CD4-positive, alpha-beta T cell treated with Interleukin-1 beta for 1 hour (primary cell): ENCODE data around the gene STON1.
"Not testable (repeated sequence)": the region's sequence is repeated elsewhere in the genome, so short reads cannot be mapped to it uniquely, and the experiment has no call there.

Experiments used
- DNase-seq, 2 donors: peaks; one replicate each; pipeline ENCODE4 v3.0.0-alpha.2; 2020 to 2022

STON1 gene, protein sequence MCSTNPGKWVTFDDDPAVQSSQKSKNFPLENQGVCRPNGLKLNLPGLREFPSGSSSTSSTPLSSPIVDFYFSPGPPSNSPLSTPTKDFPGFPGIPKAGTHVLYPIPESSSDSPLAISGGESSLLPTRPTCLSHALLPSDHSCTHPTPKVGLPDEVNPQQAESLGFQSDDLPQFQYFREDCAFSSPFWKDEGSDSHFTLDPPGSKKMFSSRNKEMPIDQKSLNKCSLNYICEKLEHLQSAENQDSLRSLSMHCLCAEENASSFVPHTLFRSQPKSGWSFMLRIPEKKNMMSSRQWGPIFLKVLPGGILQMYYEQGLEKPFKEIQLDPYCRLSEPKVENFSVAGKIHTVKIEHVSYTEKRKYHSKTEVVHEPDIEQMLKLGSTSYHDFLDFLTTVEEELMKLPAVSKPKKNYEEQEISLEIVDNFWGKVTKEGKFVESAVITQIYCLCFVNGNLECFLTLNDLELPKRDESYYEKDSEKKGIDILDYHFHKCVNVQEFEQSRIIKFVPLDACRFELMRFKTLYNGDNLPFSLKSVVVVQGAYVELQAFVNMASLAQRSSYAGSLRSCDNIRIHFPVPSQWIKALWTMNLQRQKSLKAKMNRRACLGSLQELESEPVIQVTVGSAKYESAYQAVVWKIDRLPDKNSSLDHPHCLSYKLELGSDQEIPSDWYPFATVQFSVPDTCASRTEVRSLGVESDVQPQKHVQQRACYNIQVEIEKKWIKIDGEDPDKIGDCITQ

DNA sequence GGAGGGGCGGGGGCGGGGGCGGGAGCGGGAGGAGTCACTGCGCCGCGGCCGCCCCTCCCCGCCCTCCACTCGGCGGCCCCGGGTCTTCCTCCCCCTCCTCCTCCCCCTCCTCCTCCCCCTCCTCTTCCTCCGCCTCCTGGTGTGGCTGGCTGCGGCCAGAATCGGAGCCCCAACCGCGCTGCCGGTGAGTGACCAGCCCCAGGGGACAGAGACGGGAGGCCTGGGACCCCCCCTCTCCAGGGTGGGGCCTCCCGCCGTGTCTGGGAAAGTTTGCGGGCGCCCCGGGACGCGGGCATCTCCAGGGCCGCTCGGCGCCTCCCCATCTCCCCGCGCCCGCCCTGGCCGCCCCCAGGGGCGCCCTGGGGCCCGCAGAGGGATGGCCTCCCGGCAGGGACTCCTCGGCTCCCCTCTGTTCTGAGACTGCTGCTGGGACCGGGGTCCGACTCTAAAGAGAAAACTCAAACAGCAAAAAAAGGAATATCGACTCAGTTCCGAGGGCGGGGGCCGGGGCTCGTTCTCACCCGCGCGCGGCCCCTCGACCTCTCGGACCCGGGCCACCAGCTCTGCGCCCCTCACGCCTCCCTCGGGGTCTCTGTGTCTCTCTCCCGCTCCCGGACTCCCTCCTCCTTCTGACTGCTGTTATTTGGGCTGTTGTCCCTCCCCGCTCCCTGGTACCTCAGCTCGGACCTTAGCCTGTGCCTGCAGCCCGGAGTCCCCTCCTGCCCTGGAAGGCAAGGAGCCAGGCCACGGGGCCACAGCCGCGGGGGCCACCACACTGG is at the start of gene STON1:
Gene STON1, plus strand, starts transcription at position 122 of the 779 bp plus-strand sequence. CDS start 50,480 bp downstream, outside the sequence.
- peak; percentile 27 to 39 for DNase-seq

DNA sequence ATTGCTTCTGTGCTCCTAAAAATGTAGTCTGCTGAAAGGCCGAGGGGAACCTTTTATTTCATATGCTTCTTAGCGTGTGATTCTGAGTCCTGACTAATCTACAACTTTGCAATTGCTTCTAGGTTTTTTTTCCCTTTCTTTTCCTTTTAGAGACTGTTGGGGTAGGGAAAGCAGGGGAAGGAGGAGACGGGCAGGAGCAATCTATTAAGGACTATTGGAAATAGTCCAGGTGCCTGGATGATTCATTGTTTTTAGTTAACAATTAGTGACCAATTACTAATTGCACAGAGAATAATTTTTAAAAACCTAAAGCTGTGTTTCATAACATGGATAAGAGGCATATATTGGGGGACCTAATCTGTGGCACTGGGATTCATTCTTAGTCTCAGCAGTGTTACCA is 49.4 kb upstream of the STON1 start:
- DNase-seq: no peak

DNA sequence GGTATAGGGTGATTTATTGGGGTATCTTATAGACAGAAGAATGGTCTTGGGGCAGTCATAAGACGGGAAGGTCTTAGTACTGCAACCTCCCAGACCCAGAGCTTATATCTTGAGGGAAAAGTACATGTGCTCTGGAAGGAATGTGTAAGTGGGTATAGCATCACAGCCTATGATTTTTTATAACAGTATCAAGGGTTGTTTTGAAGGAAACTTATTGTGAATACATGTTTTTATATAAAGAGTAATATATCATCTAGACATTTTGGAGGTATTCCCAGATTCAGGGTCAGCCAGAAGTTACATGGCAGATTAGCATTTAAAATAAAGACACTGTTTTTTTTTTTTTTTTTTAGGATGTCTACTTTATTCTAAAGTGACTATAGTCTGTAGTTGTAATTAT is 47.6 kb upstream of the STON1 start:
- no peak for DNase-seq

DNA sequence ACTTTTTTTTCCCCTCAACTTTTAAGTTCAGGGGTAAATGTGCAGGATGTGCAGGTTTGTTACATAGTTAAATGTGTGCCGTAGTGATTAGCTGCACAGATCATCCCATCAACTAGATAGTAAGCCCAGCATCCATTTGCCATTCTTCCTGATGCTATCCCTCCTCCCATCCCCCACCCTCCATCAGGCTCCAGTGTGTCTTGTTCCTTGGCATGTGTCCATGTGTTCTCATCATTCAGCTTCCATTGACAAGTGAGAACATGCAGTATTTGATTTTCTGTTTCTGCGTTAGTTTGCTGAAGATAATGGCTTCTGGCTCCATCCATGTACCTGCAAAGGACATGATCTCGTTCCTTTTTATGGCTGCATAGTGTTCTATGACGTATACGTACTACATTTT is 47.2 kb upstream of the STON1 start:
- no peak for DNase-seq

DNA sequence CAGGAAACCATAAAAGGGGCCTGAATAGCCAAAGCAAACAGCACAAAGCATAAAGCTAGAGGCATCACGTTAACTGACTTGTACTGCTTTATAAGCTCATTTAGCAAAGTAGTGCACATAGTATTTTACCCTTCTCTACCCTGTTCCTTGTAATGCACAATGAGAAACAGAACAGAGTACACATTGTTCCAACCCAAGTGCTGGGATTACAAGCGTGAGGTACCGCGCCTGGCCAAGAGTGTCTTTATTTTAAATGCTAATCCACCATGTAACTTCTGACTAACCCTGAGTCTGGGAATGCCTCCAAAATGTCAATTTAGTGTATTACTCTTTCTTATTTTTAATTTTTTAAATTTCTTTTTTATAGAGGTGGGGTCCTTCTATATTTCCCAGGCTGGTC is 46.4 kb upstream of the STON1 start:
- no peak for DNase-seq

DNA sequence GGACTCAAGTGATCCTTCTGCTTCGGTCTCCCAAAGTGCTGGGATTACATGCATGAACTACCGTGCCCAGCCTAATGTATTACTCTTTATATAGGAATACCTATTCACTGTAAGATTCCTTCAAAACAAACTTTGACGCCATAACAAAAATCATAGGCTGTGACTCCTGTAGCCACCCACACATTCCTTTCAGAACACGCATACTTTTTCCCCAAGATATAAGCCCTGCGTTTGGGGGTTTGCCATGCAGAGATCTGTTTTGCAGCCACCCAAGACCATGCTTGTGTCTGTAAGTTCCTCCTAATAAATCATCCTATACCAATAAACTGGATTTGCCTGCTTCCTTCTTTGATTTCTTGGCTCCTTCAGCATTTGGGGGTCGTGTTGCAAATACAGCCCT is 46.0 kb upstream of the STON1 start:
- no peak for DNase-seq

DNA sequence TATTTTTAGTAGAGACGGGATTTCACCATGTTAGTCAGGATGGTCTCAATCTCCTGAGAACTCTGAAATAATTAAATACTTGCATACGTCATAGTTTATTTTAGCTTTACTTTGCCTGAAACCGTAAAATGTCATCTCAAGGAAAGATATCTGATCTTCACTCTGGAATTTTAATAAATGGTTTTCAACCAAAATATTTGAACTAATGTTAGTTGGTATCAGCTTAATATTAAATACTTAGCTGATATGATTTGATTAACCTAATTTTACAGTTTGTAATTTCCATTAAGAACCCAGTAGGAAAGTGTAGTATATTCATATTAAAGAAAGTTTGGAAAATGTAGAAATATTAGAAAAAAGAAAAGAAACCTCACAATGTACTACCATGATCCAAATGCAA is 41.4 kb upstream of the STON1 start:
- no peak for DNase-seq

DNA sequence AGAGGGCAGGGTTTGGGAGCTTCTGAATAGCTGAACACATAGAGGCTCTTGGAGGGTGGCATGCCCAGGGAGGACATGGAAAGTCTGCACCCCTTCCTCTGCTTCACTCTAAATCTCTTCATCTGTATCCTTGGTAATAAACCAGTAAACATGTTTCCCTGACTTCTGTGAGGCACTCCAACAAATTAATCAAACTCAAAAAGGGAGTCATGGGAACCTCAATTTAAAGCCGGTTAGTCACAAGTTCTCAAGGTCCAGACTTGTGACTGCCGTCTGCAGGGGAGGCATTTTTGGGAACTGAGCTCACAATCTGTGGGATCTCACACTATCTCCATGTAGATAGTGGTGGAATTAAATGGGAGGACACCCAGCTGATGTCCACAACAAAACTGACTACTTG is 33.1 kb upstream of the STON1 start:
- DNase-seq: no peak

DNA sequence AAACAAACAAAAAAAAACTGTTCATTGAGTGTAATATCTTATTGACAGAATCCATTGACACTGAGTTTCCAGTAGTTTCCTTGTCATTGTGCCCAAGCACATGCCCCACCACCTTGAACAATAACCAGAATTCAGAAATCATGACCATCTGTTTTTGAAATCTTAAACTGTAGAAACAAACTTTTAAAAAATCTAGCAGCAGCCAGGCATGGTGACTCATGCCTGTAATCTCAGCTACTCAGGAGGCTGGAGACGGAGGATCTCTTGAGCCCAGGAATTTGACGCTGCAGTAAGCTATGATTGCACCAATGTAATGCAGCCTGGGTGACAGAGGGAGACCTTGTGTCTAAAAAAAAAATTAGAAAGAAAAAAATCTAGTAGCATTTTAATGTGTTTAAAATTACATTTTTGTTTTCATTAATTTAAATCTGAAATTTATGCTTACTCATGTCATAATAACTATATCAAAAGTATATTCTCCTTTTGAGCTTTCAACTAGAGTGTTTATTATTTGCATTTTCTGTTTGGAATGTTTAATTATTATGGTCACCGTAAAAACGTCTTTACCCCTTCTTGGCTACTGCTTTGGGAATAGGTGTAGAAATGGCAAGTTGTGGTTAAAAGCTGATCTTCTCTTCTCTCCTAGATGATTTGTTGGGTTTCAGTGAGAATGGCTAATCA is 25.2 kb upstream of the STON1 start:
- no peak for DNase-seq

DNA sequence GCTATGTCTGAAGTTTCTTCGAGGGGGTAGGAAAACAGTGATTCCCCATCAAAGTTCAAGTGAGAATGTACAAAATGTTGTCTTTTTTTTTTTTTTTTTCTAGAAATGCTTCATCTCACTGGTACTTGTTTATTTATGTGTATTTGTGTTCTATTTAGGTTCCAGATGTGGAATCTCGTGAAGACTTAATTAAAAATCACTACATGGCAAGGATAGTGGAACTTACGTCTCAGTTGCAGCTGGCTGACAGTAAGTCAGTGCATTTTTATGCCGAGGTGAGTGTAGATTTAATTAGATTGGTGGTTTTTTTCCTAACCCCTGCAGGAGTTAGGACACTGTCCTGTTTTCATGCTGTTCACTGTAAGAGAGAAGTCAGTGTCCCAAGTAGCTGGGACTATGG is 22.8 kb upstream of the STON1 start:
- no peak for DNase-seq

DNA sequence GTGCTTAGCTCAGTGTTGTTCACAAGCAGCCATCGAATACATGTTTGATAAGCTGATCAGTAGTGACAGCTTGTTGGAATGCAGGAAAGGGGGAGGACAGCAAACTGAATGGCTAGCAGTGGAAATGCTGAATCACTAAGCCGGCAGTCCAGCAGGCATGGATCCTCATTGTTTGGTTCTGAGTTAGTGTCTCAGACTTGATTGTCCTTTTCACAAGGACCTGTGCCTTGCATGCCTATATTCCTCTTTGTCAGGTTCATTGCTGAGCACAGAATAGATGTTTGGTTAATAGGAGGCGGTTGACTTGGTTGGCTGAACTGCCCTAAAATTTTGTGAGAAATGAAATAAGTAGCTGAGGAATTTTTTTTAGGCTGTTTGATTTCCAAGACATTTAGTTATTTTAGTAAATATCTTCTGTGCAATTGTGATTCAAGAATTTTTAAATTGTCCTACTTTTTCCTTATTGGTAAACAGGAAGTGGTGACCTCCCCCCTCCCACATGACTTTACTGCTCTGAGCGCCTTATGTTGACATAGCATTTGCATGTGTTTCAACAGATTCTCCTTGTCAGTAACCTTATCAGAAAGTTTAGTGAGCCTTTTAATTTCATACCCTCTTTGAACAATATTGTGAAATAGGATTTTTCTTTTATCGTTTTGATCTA is 21.4 kb upstream of the STON1 start:
- DNase-seq: peak in 1 of 2 donors; percentile 9

DNA sequence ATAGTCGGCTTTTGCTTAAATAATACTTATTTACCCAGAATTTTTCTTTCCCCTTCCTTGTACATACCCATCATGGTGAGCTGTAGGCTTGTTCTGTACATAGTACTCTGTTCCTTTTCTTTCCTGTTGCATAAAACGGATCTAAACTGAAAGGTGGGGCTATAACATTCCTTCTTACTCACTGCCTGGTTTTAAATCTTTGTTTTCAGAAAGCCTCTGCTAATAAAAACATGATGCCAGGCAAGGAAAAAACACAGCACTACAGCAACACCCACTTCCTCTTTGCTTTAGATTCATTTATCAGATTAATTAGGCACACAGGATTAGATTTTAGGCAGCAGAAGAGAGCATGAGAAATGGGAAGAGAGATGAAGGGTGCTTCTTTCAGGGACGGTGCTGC is 19.6 kb upstream of the STON1 start:
- no peak for DNase-seq

DNA sequence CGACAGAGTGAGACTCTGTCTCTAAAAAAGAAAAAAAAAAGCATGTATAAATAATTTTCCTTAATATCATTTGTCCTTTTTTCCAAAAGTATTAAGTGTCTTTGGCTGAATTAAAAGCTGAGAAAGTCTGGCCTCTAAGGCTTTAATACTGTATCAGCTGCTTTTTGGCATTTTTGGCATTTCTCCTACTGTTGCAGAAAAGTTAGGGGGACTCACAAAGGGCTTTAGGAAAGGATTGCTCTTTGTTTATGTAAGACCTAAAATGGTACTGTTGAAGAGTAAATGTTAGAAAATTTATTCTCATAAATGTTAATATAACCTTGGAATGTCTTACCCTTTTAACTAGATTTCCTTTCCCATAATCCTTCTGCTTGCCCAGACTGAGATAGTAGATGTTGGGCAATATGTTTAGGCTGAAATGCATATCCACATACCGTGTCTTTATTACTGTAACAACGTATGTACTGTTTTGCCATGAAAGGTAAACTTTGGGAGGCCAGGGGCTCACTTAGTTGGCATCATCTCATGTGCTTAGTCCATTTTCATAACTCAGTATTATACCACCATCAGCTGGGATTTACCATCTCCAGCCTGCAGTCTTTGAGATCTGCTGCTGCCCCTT is 18.0 kb upstream of the STON1 start:
- DNase-seq: no peak

DNA sequence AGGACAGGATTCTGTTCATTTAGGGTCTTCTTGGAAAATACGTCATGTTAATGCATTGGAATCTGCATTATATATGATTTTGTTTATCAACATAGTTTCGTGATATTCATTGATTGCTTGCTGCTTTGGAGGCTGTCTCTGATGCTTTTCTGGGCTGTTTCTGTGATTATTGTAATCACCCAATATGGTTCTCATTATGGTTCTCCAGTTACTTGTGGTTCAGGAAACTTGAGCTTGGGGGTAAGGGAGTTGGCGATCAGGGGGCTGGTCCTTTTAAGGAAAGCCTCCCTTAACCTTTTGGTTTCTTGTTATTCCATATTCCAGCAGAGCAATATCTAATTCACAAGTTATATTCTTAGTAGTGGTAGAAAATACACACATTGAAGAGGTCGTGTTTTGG is 17.4 kb upstream of the STON1 start:
- DNase-seq: no peak

DNA sequence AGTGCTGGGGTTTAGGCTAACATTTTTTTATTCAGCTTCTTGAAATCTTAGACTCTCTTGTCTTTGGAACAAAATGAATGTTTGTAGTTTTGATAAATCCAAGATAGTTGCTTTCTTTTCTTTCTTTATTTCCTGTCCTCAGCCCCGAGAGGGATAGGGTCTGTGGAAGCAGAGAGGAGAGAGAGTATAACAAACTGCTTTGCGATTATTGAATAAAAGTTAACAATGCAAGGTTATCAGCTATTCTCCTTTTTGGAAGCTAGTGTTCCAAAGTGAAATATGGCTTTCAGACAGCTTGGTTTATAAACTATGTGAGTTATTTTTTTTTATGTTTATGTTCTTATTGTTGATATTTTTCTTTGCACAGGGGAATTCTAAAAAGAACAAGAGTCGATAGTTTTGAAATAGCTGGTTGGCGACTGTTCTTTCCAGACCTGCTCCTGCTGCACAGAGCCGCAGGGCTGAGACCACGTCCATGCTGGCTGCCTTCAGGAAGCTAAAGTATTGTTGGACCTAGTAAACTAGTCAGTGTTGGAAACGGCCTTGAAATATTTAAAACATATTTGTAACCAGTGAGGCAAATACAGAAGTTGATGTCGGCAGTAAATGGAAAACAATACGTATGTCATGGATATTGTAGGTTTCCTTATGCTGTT is 15.5 kb upstream of the STON1 start:
- DNase-seq: no peak

DNA sequence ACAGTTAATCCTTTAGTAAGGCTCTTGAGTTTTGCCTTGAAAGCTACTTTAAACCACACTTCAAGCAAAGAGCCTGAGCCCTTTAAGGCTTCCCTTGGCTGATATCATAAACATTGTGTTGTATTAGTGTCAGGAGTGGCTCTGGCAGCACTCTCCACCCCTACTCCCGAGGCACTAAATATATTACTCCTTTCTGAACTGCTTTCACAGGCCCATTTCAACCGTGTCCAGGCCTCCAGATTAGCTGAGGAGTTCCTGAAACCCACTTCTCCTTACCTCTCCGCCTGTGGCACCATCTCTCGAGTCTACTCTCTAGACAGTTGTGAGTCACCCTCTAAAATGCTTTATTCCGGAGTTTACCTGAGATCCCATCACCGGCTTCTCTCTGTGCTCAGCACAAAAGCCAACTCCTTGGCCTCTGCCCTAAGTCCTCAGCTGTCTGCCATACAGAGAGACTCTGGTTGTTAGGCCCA is 14.4 kb upstream of the STON1 start:
- no peak for DNase-seq

DNA sequence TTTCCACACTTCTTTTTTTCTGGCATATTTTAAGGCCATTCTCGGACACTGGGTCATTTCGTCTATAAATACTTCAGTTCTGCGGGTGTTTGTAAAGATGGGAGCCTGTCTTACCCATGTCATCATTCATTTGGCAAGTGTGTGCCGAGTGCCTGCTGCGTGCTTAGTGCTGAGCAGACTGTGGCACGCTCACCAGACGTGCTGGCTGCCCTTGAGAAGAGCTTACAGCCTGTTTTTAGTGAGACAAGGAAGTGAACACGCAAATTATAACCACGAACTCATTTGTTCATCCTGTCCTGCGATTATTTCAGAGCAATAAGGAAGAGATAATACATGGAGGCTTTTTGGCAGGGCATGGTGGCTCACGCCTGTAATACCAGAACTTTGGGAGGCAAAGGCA is 10.4 kb upstream of the STON1 start:
- DNase-seq: no peak

DNA sequence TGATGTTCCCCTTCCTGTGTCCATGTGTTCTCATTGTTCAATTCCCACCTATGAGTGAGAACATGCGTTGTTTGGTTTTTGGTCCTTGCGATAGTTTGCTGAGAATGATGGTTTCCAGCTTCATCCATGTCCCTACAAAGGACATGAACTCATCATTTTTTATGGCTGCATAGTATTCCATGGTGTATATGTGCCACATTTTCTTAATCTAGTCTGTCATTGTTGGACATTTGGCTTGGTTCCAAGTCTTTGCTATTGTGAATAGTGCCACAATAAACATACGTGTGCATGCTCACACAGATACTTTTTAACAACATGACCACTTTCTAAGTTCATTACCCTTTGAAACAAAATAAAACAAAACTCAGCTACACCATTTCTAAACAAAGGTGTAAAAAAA is 5.2 kb upstream of the STON1 start:
- not testable (repeated sequence) for DNase-seq

DNA sequence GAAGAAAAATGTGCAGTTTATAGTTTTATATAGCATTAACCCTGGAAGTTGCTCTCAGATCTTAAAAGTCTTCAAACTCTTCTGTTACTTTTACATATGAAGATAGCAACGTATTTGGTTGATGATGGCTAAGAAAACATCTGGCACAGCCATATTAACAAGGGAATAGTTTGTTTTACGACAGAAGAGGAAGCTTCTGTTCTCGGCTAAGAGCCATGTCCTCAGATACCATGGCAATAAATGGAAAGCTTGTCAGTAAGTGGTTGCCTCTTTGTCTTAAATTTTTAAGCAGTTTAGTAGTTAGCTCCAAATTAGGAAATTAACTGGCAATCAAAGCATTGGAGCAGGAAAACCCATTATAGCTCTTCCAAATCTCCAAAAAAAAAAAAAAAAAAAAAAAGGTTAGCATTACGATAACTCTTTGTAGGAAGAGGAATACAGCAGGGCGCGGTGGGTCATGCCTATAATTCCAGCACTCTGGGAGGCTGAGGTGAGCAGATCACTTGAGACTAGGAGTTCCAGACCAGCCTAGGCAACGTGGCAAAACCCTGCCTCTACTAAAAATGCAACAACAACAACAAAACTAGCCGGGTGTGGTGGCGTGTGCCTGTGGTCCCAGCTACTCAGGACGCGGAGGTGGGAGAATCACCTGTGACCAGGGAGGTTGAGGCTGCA is 4.5 kb upstream of the STON1 start:
- DNase-seq: no peak

DNA sequence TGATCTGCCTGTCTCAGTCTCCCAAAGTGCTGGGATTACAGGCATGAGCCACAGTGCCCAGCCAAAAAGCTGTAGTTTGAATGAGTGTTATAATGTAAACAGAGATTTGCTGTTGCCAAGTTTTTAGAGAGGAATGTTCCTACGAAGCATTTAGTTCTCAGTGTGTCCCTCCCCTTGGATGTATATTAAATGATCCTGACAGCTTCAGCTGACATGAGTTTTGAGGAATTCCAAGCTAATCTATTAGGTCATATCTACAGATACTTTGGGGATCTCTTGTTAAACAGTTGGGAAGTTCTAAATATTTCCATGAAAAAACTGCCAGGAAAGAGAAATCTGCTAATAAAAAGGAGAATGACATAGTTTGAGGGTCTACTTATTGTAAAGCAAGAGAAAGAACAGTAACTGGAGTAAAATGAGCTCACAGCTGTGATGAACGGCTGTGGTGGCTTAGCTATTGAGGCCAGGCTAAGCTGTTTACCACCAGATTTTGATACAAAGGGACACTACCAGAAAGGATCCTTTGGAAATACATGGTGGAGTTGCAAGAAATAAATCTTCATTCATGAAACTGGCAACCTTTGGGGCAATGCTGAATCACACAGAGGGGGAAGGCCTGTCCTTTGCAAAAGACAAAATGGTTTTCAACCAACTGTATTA is 2.6 kb upstream of the STON1 start:
- DNase-seq: no peak
